Ascending aorta (tissue), 2 donors: ENCODE data around the gene CLEC16A. TPM values are rescaled to one million over a fixed set of nuclear protein-coding genes. Genes with fewer than 3 reads are reported as not detected.
"Not testable (repeated sequence)": the region's sequence is repeated elsewhere in the genome, so short reads cannot be mapped to it uniquely, and the experiment has no call there.

ENCODE experiments used
- DNase-seq, 2 donors: peaks; one replicate each; pipeline ENCODE4 v3.0.0-alpha.2; 2019; ENCODE audit warnings: low spot score in 2 of 2
- H3K27ac ChIP-seq, 2 donors: fragments of 200-600 bp; sonication (generic); one replicate each; pipeline ENCODE4 v1.5.1; 2016 to 2017; ENCODE audit warnings: mild to moderate bottlenecking in 1 of 2
- H3K27me3 ChIP-seq: fragments of 200-600 bp; sonication (generic); one replicate; pipeline ENCODE4 v1.5.1; 2017
- H3K36me3 ChIP-seq, 2 donors: fragments of 200-600 bp; sonication (generic); one replicate each; pipeline ENCODE4 v1.5.1; 2016
- H3K4me1 ChIP-seq, 2 donors: fragments of 200-600 bp; sonication (generic); one replicate each; pipeline ENCODE4 v1.5.1; 2016 to 2017; ENCODE audit warnings: mild to moderate bottlenecking in 1 of 2
- H3K4me3 ChIP-seq, 2 donors: fragments of 200-600 bp; sonication (generic); one replicate each; pipeline ENCODE4 v1.5.1; 2016 to 2017; ENCODE audit warnings: mild to moderate bottlenecking in 1 of 2
- H3K9me3 ChIP-seq, 2 donors: fragments of 200-600 bp; sonication (generic); one replicate each; pipeline ENCODE4 v1.5.1; 2016
- CTCF ChIP-seq, 3 experiments: fragments of 200-600 bp in 2 of 3; fragments of 450-650 bp in 1 of 3; sonication (generic) in 2 of 3; IDR thresholded peaks; one replicate each; pipeline ENCODE4 v1.5.1; 2016 to 2019; ENCODE audit warnings: antibody characterized with exemption in 3 of 3, mild to moderate bottlenecking in 1 of 3, moderate library complexity in 1 of 3
- intact Hi-C: fragments of 100-400 bp; cut with DNase I; formaldehyde crosslinking; loops from one replicate; pipeline ENCODE4 v1.15.1; 2023
- total RNA-seq: library from RNA; depleted of rRNA; stranded (reverse); fragments of >200 nt; gene quantifications from one replicate; pipeline ENCODE4 v1.1.0, GENCODE V29; 2016

CLEC16A gene
- total RNA-seq, 1 donor from 2014 or later, result 16.2 TPM

GRCh38 chr16:10927497-10928112 lies 16.8 kb upstream of the CLEC16A start:
- intact Hi-C loops, result no loop called here
- H3K36me3 ChIP-seq, result peaks cover 20 to 63% of the 10 kb centered on the region in 2 donors
- H3K27me3 ChIP-seq, result no peaks in the 10 kb centered on the region
- DNase-seq, result no peak
- H3K9me3 ChIP-seq, result no peaks in the 10 kb centered on the region
- H3K4me1 ChIP-seq, result peaks cover 5 to 27% of the 10 kb centered on the region in 2 donors
- H3K4me3 ChIP-seq, result no peak overlapping the region
- no peak for TF ChIP-seq CTCF (IDR thresholded peaks at IDR 0.05)
- H3K27ac ChIP-seq, result no peak overlapping the region

GRCh38 chr16:10929097-10929496 lies 15.3 kb upstream of the CLEC16A start:
- Histone ChIP-seq H3K36me3 (peaks cover 20 to 73% of the 10 kb centered on the region in 2 donors), H3K4me1 (peaks cover 11 to 19% of the 10 kb centered on the region in 2 donors), H3K27ac (peak overlapping the region; percentile 3 to 28)
- H3K27me3 ChIP-seq, H3K4me3 ChIP-seq, intact Hi-C loops, DNase-seq, H3K9me3 ChIP-seq: not testable (repeated sequence)

- no peak for TF ChIP-seq CTCF (IDR thresholded peaks at IDR 0.05)
- Histone ChIP-seq H3K27ac (peak overlapping the region in 1 of 2 donors; percentile 3), H3K27me3 (no peaks in the 10 kb centered on the region), H3K4me1 (peaks cover 8 to 21% of the 10 kb centered on the region in 2 donors), H3K36me3 (peaks cover 20 to 65% of the 10 kb centered on the region in 2 donors), H3K9me3 (no peaks in the 10 kb centered on the region), H3K4me3 (no peak overlapping the region)
- intact Hi-C loops, result no loop called here
- DNase-seq, result no peak
These were observed 14.3 kb upstream of the CLEC16A start for GRCh38 chr16:10929853-10930754.

- H3K27ac ChIP-seq, result no peak overlapping the region
- H3K36me3 ChIP-seq, result peaks cover 20 to 59% of the 10 kb centered on the region in 2 donors
- intact Hi-C loops, result no loop called here
- TF ChIP-seq CTCF (IDR thresholded peaks at IDR 0.05), result no peak
- peaks cover 8 to 28% of the 10 kb centered on the region in 2 donors for H3K4me1 ChIP-seq
- H3K27me3 ChIP-seq, result no peaks in the 10 kb centered on the region
- H3K4me3 ChIP-seq, result no peak overlapping the region
- no peak for DNase-seq
- no peaks in the 10 kb centered on the region for H3K9me3 ChIP-seq
These were observed 13.6 kb upstream of the CLEC16A start for GRCh38 chr16:10930755-10931093.

GRCh38 chr16:10931134-10931533 lies 13.2 kb upstream of the CLEC16A start:
- TF ChIP-seq CTCF (IDR thresholded peaks at IDR 0.05), result no peak
- DNase-seq, result no peak
- H3K27me3 ChIP-seq, result no peaks in the 10 kb centered on the region
- H3K4me1 ChIP-seq, result peaks cover 8 to 32% of the 10 kb centered on the region in 2 donors
- peaks cover 20 to 55% of the 10 kb centered on the region in 2 donors for H3K36me3 ChIP-seq
- no peak overlapping the region for H3K4me3 ChIP-seq
- H3K27ac ChIP-seq, result no peak overlapping the region
- intact Hi-C loops, result no loop called here
- H3K9me3 ChIP-seq, result no peaks in the 10 kb centered on the region

GRCh38 chr16:10931977-10932632 lies 12.3 kb upstream of the CLEC16A start:
- no peaks in the 10 kb centered on the region for H3K9me3 ChIP-seq
- peaks cover 8 to 37% of the 10 kb centered on the region in 2 donors for H3K4me1 ChIP-seq
- intact Hi-C loops, result no loop called here
- no peak for DNase-seq
- H3K27ac ChIP-seq, result no peak overlapping the region
- peaks cover 14 to 47% of the 10 kb centered on the region in 2 donors for H3K36me3 ChIP-seq
- H3K27me3 ChIP-seq, result no peaks in the 10 kb centered on the region
- TF ChIP-seq CTCF (IDR thresholded peaks at IDR 0.05), result no peak
- no peak overlapping the region for H3K4me3 ChIP-seq
